Testis (tissue), 3 donors: Measurements from ENCODE around the gene IL23R. TPM values are rescaled to one million over a fixed set of nuclear protein-coding genes. Genes with fewer than 3 reads are reported as not detected.

Source experiments
- DNase-seq: peaks from one replicate; pipeline ENCODE4 v3.0.0-alpha.2; 2019
- H3K27ac ChIP-seq, 2 donors: fragments of 200-600 bp; sonication (generic); one replicate each; pipeline ENCODE4 v1.5.1; 2019
- H3K27me3 ChIP-seq: fragments of 200-600 bp; sonication (generic); one replicate; pipeline ENCODE4 v1.5.1; 2019
- H3K36me3 ChIP-seq: fragments of 200-600 bp; sonication (generic); one replicate; pipeline ENCODE4 v1.5.1; 2017; ENCODE audit warnings: low read depth; ENCODE audit errors: missing control alignments
- H3K4me1 ChIP-seq: fragments of 200-600 bp; sonication (generic); one replicate; pipeline ENCODE4 v1.5.1; 2019
- H3K4me3 ChIP-seq, 2 donors: fragments of 200-600 bp; sonication (generic); one replicate each; pipeline ENCODE4 v1.5.1; 2017 to 2019
- H3K9me3 ChIP-seq: fragments of 200-600 bp; sonication (generic); one replicate; pipeline ENCODE4 v1.5.1; 2017
- POLR2A ChIP-seq: fragments of 450-650 bp; IDR thresholded peaks from one replicate; pipeline ENCODE4 v1.6.1; 2017; ENCODE audit warnings: antibody characterized with exemption, mild to moderate bottlenecking, moderate library complexity
- WGBS, 2 donors: methylation state at CpG; one replicate each; pipeline ENCODE4 v1.1.5; 2018; 5-methylcytosine and 5-hydroxymethylcytosine counted together
- intact Hi-C: fragments of 100-400 bp; cut with DNase I; formaldehyde crosslinking; loops from one replicate; pipeline ENCODE4 v1.15.1; 2023; ENCODE audit warnings: low total_unique reads
- polyA plus RNA-seq: library from polyadenylated mRNA; stranded (reverse); fragments of 350-450 nt; fragmentation: Illumina TruSeq; extraction: RNeasy Lipid Tissue Mini Kit (QIAGEN cat#74804); gene quantifications from one replicate; pipeline ENCODE4 v1.2.3, GENCODE V29; 2014; ENCODE audit warnings: low read depth, low replicate concordance; ENCODE audit not compliant: insufficient read depth
- total RNA-seq, 2 donors: library from RNA; depleted of rRNA; stranded (reverse); fragments of >200 nt; gene quantifications; one replicate each; pipeline ENCODE4 v1.2.3, GENCODE V29; 2016
- TF ChIP-seq, protein P1 (sequence below), 3 experiments: fragments of 450-650 bp in 2 of 3; fragments of 200-600 bp in 1 of 3; sonication (generic) in 1 of 3; IDR thresholded peaks; one replicate each; pipeline ENCODE4 v1.5.1; 2016 to 2019; ENCODE audit warnings: antibody characterized with exemption in 3 of 3, mild to moderate bottlenecking in 2 of 3, moderate library complexity in 1 of 3

Gene IL23R
- total and polyA plus RNA-seq, 3 donors from 2014 or later = 1.5 to 2.6 (median 2.2) TPM

DNA sequence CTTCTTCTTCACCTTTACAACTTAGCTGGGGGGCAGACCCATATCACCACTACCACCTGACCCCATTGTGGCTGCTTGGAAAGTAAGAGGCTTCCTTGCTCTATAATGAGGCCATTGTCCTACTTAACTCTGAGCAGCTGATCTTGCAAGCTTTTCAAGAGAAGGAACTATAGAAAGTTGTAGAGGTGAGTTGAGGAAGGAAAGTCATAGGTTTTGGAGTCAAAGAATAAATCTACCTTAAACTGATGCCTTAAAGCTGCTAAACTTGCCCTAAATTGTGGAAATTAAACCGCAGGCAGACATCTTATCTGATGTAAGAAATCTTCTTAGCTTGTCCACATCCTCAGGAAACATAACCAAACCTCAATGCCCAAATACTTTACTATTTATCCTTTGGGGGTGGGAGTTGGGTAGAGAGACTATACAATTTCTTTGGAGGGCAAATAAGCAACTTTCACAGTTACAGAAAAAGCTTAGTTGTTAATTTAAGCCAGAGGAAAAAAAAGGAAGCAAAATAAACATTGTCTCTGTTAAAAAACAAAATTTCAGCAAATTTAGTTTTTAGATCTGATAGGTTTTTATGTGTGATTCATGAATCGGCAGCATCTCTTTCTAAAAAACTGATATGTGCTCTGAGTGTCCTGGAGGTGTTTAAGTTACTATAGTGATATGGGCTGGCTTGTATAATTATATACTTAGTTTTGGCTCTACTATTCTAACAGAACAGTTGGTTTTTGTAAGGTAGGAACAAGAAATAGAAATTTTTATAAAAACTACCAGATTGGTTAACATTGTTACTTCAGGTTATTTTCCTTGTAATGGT is 4.7 kb downstream of the IL23R start:
- TF ChIP-seq, protein P1, sequence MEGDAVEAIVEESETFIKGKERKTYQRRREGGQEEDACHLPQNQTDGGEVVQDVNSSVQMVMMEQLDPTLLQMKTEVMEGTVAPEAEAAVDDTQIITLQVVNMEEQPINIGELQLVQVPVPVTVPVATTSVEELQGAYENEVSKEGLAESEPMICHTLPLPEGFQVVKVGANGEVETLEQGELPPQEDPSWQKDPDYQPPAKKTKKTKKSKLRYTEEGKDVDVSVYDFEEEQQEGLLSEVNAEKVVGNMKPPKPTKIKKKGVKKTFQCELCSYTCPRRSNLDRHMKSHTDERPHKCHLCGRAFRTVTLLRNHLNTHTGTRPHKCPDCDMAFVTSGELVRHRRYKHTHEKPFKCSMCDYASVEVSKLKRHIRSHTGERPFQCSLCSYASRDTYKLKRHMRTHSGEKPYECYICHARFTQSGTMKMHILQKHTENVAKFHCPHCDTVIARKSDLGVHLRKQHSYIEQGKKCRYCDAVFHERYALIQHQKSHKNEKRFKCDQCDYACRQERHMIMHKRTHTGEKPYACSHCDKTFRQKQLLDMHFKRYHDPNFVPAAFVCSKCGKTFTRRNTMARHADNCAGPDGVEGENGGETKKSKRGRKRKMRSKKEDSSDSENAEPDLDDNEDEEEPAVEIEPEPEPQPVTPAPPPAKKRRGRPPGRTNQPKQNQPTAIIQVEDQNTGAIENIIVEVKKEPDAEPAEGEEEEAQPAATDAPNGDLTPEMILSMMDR (IDR thresholded peaks at IDR 0.05) = no peak
- no peak for TF ChIP-seq POLR2A
- no peak overlapping the region for H3K4me3 ChIP-seq
- H3K27me3 ChIP-seq = no peaks in the 10 kb centered on the region
- H3K36me3 ChIP-seq = no peaks in the 10 kb centered on the region
- H3K9me3 ChIP-seq = no peaks in the 10 kb centered on the region
- WGBS, 2 donors = 85 to 90% methylated on average over 2 of the region's 2 CpGs
- no peak overlapping the region for H3K27ac ChIP-seq
- H3K4me1 ChIP-seq = no peaks in the 10 kb centered on the region
- intact Hi-C loops = no loop called here
- DNase-seq = no peak

DNA sequence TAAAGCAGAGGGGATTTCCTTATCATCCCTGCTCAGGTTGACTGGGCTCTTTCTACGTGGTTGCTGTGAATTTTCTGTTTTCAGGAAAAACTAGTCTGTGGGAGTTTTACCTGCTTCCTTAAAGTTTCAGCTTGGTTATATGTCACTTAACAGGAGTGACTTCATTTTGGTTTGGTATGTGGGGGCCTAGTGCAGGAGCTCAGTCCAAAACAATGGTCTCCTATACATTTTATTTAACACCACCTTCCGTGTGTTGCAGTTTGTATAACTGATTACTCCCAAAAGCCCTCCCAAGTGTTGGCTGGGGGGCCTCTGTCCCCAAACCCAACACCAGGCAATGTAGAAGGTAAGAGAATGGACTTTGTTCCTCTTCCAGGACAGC is 5.3 kb downstream of the IL23R start:
- no peaks in the 10 kb centered on the region for H3K27me3 ChIP-seq
- 80 to 93% methylated on average over 2 of the region's 2 CpGs for WGBS, 2 donors
- TF ChIP-seq, protein P1 (IDR thresholded peaks at IDR 0.05) = no peak
- no peak for TF ChIP-seq POLR2A

DNA sequence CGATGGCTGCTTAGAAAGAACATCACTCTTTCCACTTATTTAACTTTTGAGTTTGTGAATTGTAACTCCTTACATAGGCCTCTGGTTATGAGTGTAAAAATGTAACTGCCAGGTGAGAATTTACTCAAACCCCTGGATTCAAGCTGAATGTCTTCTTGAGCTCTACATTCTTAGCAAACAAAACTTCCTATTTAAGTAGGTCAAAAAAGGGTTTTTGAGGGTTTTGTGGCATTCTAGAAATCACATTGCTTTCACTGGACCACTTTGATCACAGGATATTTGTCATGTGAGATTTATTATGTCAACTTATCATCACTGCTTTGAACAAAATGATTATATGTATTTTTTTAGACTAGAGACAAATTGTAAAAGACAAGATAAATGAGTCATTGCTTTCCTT is 5.7 kb downstream of the IL23R start:
- H3K9me3 ChIP-seq = no peaks in the 10 kb centered on the region
- H3K36me3 ChIP-seq = no peaks in the 10 kb centered on the region
- no peaks in the 10 kb centered on the region for H3K27me3 ChIP-seq
- no peak overlapping the region for H3K4me3 ChIP-seq
- DNase-seq = no peak
- intact Hi-C loops = no loop called here
- no peak overlapping the region for H3K27ac ChIP-seq
- H3K4me1 ChIP-seq = no peaks in the 10 kb centered on the region
- 83 to 85% methylated on average over 1 of the region's 1 CpG for WGBS, 2 donors
- TF ChIP-seq, protein P1 (IDR thresholded peaks at IDR 0.05) = no peak
- no peak for TF ChIP-seq POLR2A

More for the DNA sequence above, 5.3 kb downstream of the IL23R start:
- no peaks in the 10 kb centered on the region for H3K4me1 ChIP-seq
- intact Hi-C loops = no loop called here
- DNase-seq = no peak
- H3K4me3 ChIP-seq = no peak overlapping the region
- no peaks in the 10 kb centered on the region for H3K9me3 ChIP-seq
- no peaks in the 10 kb centered on the region for H3K36me3 ChIP-seq
- H3K27ac ChIP-seq = no peak overlapping the region

DNA sequence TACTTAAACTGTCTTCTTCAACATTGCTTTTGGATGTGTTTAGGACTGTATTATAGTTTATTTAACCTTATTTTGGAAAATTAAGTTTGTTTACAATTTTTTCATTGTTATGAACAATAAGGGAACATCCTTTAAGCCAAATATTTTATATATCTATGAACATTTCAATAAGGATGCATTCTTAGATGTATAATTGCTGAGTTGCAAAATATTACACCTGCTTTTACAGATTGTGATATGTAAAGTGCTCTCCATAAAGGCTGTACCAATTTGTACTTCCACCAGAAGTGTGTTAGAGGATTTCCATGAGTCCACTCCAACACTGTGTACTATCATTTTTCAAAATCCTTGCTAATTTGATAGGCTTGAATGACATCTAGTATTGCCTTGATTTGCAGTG is 7.7 kb downstream of the IL23R start:
- TF ChIP-seq POLR2A = no peak
- TF ChIP-seq, protein P1 (IDR thresholded peaks at IDR 0.05) = no peak
- no peaks in the 10 kb centered on the region for H3K9me3 ChIP-seq
- H3K27ac ChIP-seq = no peak overlapping the region
- H3K4me3 ChIP-seq = no peak overlapping the region
- intact Hi-C loops = no loop called here
- DNase-seq = no peak
- H3K36me3 ChIP-seq = no peaks in the 10 kb centered on the region
- H3K4me1 ChIP-seq = no peaks in the 10 kb centered on the region
- H3K27me3 ChIP-seq = no peaks in the 10 kb centered on the region
